HEK293 (cell line): Measurements from ENCODE around the gene COL4A1.
A peak's percentile ranks its signal among the peaks of the same experiment; 100 is the strongest.

Experiments
- CTCF ChIA-PET: fragments of 350-600 bp; formaldehyde crosslinking; extraction: SDS; loops from one replicate; lab custom pipeline; 2021; ENCODE audit warnings: antibody characterized with exemption; lab: Yijun Ruan, JAX
- POLR2A ChIA-PET: fragments of 300-600 bp; formaldehyde crosslinking; extraction: SDS; loops from one replicate; lab custom pipeline; 2020; ENCODE audit warnings: antibody characterized with exemption, inconsistent platforms; lab: Yijun Ruan, JAX
- H3K27ac ChIP-seq: fragments of 200-500 bp; sonication (Bioruptor generic); 2 replicates; pipeline ENCODE4 v1.5.1; 2014; ENCODE audit warnings: low read depth, low read length, control low read depth, inconsistent platforms; ENCODE audit errors: extremely low read depth
- H3K36me3 ChIP-seq, 2 experiments: fragments of 200-500 bp in 1 of 2; sonication (Bioruptor generic) in 1 of 2; 1 replicate in 1 of 2; 2 replicates in 1 of 2; pipeline ENCODE4 v1.5.1; 2014 to 2017; ENCODE audit warnings: inconsistent platforms in 2 of 2, low read length in 2 of 2; ENCODE audit not compliant: control insufficient read depth in 2 of 2, insufficient read depth in 1 of 2
- H3K4me1 ChIP-seq: fragments of 200-500 bp; sonication (Bioruptor generic); 2 replicates; pipeline ENCODE4 v1.5.1; 2014; ENCODE audit warnings: mild to moderate bottlenecking, low read length, inconsistent platforms; ENCODE audit not compliant: control insufficient read depth, insufficient read depth
- H3K4me3 ChIP-seq: 2 replicates; pipeline ENCODE4 v1.5.1; 2011; ENCODE audit warnings: low read depth, mild to moderate bottlenecking, control low read depth, low read length, moderate library complexity
- H3K9me3 ChIP-seq: fragments of 200-500 bp; sonication (Bioruptor generic); 2 replicates; pipeline ENCODE4 v1.5.1; 2014; ENCODE audit warnings: low read depth, low read length, inconsistent platforms; ENCODE audit not compliant: control insufficient read depth, insufficient read depth
- OVOL3 ChIP-seq: fragments of 450-650 bp; formaldehyde crosslinking; IDR thresholded peaks from 2 replicates; pipeline ENCODE4 v1.5.1; 2016; ENCODE audit warnings: missing biosample characterization, missing genetic modification characterization
- SETDB1 ChIP-seq: IDR thresholded peaks from one replicate; pipeline ENCODE4 v1.6.1; 2017; ENCODE audit warnings: mild to moderate bottlenecking, low read length, moderate library complexity, mixed read lengths; ENCODE audit not compliant: insufficient read length
- ZNF132 ChIP-seq: fragments of 450-650 bp; formaldehyde crosslinking; IDR thresholded peaks from 2 replicates; pipeline ENCODE4 v1.5.1; 2017; ENCODE audit warnings: missing biosample characterization, missing genetic modification characterization, borderline replicate concordance
- ZNF140 ChIP-seq: fragments of 450-650 bp; formaldehyde crosslinking; IDR thresholded peaks from 2 replicates; pipeline ENCODE4 v1.5.1; 2016; ENCODE audit warnings: missing biosample characterization, missing genetic modification characterization
- ZNF211 ChIP-seq: fragments of 450-650 bp; formaldehyde crosslinking; IDR thresholded peaks from 2 replicates; pipeline ENCODE4 v1.5.1; 2016; ENCODE audit warnings: low read depth, missing biosample characterization, missing genetic modification characterization
- ZNF366 ChIP-seq: fragments of 450-650 bp; formaldehyde crosslinking; conservative IDR thresholded peaks from 2 replicates; pipeline ENCODE4 v1.5.1; 2016; ENCODE audit warnings: missing biosample characterization, missing genetic modification characterization
- ZNF37A ChIP-seq: fragments of 450-650 bp; IDR thresholded peaks from 2 replicates; pipeline ENCODE4 v1.5.1; 2018; ENCODE audit warnings: missing biosample characterization, missing genetic modification characterization
- ZNF394 ChIP-seq: fragments of 450-650 bp; formaldehyde crosslinking; IDR thresholded peaks from 2 replicates; pipeline ENCODE4 v1.5.1; 2016; ENCODE audit warnings: missing biosample characterization, missing genetic modification characterization, mild to moderate bottlenecking, moderate library complexity, borderline replicate concordance
- ZNF560 ChIP-seq: fragments of 450-650 bp; formaldehyde crosslinking; IDR thresholded peaks from 2 replicates; pipeline ENCODE4 v1.5.1; 2017; ENCODE audit warnings: missing biosample characterization, missing genetic modification characterization, borderline replicate concordance
- ZNF670 ChIP-seq: fragments of 450-650 bp; formaldehyde crosslinking; IDR thresholded peaks from 2 replicates; pipeline ENCODE4 v1.5.1; 2016; ENCODE audit warnings: missing biosample characterization, missing genetic modification characterization, low read depth
- ZNF777 ChIP-seq: fragments of 450-650 bp; formaldehyde crosslinking; IDR thresholded peaks from 2 replicates; pipeline ENCODE4 v1.5.1; 2017; ENCODE audit warnings: missing biosample characterization, missing genetic modification characterization, borderline replicate concordance
- ZNF830 ChIP-seq: fragments of 450-650 bp; IDR thresholded peaks from 2 replicates; pipeline ENCODE4 v1.5.0; 2018; ENCODE audit warnings: missing biosample characterization, missing genetic modification characterization, low read depth, mild to moderate bottlenecking, moderate library complexity
- TF ChIP-seq, protein P1 (sequence below): fragments of 450-650 bp; formaldehyde crosslinking; IDR thresholded peaks from 2 replicates; pipeline ENCODE4 v1.5.1; 2016; ENCODE audit warnings: missing biosample characterization, missing genetic modification characterization, borderline replicate concordance
- TF ChIP-seq, protein P2 (sequence below): fragments of 450-650 bp; formaldehyde crosslinking; IDR thresholded peaks from 2 replicates; pipeline ENCODE4 v1.5.1; 2016; ENCODE audit warnings: missing biosample characterization, missing genetic modification characterization, low read depth
- TF ChIP-seq, protein P3 (sequence below): fragments of 450-650 bp; formaldehyde crosslinking; IDR thresholded peaks from 2 replicates; pipeline ENCODE4 v1.5.1; 2016; ENCODE audit warnings: missing biosample characterization, missing genetic modification characterization
- TF ChIP-seq, protein P4 (sequence below): fragments of 450-650 bp; formaldehyde crosslinking; IDR thresholded peaks from 2 replicates; pipeline ENCODE4 v1.5.1; 2016; ENCODE audit warnings: missing biosample characterization, missing genetic modification characterization, low read depth
- TF ChIP-seq, protein P5 (sequence below): IDR thresholded peaks from 2 replicates; pipeline ENCODE4 v1.6.1; 2011; ENCODE audit warnings: mild to moderate bottlenecking, low read depth, low read length, borderline replicate concordance
- TF ChIP-seq, protein P6 (sequence below): fragments of 450-650 bp; formaldehyde crosslinking; IDR thresholded peaks from 2 replicates; pipeline ENCODE4 v1.5.1; 2017; ENCODE audit warnings: missing biosample characterization, missing genetic modification characterization

The COL4A1 gene

DNA sequence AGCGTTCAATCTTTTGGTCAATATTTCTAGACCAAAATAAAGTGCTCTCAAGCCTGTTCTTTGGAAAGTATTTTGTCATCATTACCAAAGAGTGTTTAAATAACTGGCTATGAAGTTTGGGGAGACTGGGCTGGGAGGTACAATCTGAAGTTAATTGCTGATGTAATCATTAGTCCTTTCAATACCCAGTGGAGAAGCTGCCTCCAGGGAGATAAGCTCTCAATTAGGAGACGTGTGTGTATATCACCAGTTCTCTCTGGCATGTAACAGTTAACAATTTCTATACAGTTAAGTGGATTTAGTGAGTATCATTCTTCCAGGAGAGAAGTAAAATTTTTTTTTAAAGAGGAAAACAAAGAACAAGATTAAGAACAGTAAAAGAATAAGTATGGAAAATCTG is 1.4 kb downstream of the COL4A1 start:
- CTCF ChIA-PET = interaction anchor here (1.1 to 1.3 kb wide), 2 partner anchors 67 to 106 kb away, joined by 4 to 5 read pairs; no protein-coding TSS in a partner anchor
- Histone ChIP-seq H3K4me3 (peak overlapping the region; percentile 30), H3K9me3 (no peaks in the 10 kb centered on the region), H3K4me1 (no peaks in the 10 kb centered on the region), H3K27ac (no peak overlapping the region), H3K36me3 (peaks cover 0 to 1% of the 10 kb centered on the region in 2 experiments; a peak in 2 of 3 replicates)
- TF ChIP-seq, protein P1, sequence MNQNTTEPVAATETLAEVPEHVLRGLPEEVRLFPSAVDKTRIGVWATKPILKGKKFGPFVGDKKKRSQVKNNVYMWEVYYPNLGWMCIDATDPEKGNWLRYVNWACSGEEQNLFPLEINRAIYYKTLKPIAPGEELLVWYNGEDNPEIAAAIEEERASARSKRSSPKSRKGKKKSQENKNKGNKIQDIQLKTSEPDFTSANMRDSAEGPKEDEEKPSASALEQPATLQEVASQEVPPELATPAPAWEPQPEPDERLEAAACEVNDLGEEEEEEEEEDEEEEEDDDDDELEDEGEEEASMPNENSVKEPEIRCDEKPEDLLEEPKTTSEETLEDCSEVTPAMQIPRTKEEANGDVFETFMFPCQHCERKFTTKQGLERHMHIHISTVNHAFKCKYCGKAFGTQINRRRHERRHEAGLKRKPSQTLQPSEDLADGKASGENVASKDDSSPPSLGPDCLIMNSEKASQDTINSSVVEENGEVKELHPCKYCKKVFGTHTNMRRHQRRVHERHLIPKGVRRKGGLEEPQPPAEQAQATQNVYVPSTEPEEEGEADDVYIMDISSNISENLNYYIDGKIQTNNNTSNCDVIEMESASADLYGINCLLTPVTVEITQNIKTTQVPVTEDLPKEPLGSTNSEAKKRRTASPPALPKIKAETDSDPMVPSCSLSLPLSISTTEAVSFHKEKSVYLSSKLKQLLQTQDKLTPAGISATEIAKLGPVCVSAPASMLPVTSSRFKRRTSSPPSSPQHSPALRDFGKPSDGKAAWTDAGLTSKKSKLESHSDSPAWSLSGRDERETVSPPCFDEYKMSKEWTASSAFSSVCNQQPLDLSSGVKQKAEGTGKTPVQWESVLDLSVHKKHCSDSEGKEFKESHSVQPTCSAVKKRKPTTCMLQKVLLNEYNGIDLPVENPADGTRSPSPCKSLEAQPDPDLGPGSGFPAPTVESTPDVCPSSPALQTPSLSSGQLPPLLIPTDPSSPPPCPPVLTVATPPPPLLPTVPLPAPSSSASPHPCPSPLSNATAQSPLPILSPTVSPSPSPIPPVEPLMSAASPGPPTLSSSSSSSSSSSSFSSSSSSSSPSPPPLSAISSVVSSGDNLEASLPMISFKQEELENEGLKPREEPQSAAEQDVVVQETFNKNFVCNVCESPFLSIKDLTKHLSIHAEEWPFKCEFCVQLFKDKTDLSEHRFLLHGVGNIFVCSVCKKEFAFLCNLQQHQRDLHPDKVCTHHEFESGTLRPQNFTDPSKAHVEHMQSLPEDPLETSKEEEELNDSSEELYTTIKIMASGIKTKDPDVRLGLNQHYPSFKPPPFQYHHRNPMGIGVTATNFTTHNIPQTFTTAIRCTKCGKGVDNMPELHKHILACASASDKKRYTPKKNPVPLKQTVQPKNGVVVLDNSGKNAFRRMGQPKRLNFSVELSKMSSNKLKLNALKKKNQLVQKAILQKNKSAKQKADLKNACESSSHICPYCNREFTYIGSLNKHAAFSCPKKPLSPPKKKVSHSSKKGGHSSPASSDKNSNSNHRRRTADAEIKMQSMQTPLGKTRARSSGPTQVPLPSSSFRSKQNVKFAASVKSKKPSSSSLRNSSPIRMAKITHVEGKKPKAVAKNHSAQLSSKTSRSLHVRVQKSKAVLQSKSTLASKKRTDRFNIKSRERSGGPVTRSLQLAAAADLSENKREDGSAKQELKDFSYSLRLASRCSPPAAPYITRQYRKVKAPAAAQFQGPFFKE (tag by site-specific recombination) = no peak
- TF ChIP-seq OVOL3 (tag by site-specific recombination) (no peak), ZNF211 (tag by site-specific recombination) (no peak), ZNF132 (tag by site-specific recombination) (no peak), ZNF366 (tag by site-specific recombination) (no peak), ZNF777 (no peak), ZNF140 (tag by site-specific recombination) (no peak), ZNF394 (tag by site-specific recombination) (peak; percentile 85), ZNF37A (no peak), SETDB1 (no peak), ZNF830 (tag by site-specific recombination) (no peak), ZNF560 (tag by site-specific recombination) (no peak), ZNF670 (no peak)
- TF ChIP-seq, protein P2, sequence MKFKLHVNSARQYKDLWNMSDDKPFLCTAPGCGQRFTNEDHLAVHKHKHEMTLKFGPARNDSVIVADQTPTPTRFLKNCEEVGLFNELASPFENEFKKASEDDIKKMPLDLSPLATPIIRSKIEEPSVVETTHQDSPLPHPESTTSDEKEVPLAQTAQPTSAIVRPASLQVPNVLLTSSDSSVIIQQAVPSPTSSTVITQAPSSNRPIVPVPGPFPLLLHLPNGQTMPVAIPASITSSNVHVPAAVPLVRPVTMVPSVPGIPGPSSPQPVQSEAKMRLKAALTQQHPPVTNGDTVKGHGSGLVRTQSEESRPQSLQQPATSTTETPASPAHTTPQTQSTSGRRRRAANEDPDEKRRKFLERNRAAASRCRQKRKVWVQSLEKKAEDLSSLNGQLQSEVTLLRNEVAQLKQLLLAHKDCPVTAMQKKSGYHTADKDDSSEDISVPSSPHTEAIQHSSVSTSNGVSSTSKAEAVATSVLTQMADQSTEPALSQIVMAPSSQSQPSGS = 0 out of 2 replicates have a peak, but pooled peaks have one; percentile 31
- TF ChIP-seq, protein P3, sequence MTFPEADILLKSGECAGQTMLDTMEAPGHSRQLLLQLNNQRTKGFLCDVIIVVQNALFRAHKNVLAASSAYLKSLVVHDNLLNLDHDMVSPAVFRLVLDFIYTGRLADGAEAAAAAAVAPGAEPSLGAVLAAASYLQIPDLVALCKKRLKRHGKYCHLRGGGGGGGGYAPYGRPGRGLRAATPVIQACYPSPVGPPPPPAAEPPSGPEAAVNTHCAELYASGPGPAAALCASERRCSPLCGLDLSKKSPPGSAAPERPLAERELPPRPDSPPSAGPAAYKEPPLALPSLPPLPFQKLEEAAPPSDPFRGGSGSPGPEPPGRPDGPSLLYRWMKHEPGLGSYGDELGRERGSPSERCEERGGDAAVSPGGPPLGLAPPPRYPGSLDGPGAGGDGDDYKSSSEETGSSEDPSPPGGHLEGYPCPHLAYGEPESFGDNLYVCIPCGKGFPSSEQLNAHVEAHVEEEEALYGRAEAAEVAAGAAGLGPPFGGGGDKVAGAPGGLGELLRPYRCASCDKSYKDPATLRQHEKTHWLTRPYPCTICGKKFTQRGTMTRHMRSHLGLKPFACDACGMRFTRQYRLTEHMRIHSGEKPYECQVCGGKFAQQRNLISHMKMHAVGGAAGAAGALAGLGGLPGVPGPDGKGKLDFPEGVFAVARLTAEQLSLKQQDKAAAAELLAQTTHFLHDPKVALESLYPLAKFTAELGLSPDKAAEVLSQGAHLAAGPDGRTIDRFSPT (tag by site-specific recombination) = no peak
- TF ChIP-seq, protein P4, sequence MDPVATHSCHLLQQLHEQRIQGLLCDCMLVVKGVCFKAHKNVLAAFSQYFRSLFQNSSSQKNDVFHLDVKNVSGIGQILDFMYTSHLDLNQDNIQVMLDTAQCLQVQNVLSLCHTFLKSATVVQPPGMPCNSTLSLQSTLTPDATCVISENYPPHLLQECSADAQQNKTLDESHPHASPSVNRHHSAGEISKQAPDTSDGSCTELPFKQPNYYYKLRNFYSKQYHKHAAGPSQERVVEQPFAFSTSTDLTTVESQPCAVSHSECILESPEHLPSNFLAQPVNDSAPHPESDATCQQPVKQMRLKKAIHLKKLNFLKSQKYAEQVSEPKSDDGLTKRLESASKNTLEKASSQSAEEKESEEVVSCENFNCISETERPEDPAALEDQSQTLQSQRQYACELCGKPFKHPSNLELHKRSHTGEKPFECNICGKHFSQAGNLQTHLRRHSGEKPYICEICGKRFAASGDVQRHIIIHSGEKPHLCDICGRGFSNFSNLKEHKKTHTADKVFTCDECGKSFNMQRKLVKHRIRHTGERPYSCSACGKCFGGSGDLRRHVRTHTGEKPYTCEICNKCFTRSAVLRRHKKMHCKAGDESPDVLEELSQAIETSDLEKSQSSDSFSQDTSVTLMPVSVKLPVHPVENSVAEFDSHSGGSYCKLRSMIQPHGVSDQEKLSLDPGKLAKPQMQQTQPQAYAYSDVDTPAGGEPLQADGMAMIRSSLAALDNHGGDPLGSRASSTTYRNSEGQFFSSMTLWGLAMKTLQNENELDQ (tag by site-specific recombination) = no peak
- TF ChIP-seq, protein P5, sequence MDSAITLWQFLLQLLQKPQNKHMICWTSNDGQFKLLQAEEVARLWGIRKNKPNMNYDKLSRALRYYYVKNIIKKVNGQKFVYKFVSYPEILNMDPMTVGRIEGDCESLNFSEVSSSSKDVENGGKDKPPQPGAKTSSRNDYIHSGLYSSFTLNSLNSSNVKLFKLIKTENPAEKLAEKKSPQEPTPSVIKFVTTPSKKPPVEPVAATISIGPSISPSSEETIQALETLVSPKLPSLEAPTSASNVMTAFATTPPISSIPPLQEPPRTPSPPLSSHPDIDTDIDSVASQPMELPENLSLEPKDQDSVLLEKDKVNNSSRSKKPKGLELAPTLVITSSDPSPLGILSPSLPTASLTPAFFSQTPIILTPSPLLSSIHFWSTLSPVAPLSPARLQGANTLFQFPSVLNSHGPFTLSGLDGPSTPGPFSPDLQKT = no peak
- TF ChIP-seq, protein P6, sequence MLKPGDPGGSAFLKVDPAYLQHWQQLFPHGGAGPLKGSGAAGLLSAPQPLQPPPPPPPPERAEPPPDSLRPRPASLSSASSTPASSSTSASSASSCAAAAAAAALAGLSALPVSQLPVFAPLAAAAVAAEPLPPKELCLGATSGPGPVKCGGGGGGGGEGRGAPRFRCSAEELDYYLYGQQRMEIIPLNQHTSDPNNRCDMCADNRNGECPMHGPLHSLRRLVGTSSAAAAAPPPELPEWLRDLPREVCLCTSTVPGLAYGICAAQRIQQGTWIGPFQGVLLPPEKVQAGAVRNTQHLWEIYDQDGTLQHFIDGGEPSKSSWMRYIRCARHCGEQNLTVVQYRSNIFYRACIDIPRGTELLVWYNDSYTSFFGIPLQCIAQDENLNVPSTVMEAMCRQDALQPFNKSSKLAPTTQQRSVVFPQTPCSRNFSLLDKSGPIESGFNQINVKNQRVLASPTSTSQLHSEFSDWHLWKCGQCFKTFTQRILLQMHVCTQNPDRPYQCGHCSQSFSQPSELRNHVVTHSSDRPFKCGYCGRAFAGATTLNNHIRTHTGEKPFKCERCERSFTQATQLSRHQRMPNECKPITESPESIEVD (tag by site-specific recombination) = 0 out of 2 replicates have a peak, but pooled peaks have one; percentile 15
- POLR2A ChIA-PET = interaction anchor here (4.0 to 4.2 kb wide), 2 partner anchors 42 to 82 kb away, joined by 18 to 19 read pairs; no protein-coding TSS in a partner anchor
